Globus pallidus (tissue), 1 donor: ENCODE measurements around the gene ANKRD40.

Experiments
- DNase-seq: peaks from one replicate; pipeline ENCODE4 v3.0.0-alpha.2; 2015; ENCODE audit warnings: low spot score

ANKRD40 gene

DNA sequence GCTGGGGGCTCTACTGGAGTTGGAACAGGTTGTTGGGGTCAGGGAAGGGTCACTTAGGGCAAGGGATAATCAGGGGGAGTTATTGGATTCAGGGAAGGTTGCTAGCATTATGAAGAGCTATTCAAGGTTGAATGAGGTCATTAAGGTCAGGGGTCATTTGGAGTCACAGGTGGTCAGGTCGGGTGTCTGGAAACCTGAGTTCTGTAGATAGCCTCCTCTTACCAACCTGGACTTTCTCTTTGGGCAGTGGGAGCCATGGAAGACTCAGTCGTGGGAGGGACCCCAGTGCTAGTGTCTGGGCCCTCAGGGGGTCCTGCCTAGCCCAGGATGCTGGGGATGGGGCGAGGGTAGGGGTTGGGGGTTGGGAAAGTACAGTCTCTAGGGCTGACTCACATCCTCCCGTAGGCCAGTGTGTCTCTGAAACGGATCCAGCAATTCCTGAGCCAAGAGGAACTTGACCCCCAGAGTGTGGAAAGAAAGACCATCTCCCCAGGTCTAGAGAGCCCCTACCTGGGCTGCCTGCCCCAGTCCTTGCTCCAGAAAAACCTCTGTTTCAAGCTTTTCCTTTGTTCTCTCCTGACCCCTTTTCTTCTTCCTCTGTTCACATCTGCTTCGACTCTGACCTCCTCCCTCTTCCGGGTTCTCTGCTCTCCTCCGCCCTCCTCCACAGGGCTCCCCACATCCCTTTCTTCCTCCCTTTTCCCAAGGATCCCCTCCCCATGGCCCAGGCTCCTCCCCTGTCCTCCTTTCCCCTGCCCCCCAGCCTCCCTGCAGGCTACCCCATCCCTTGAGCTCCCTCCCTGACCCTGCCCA lies 39.5 kb downstream of the ANKRD40 start:
- DNase-seq, result no peak

- DNase-seq, result no peak
These were observed 40.3 kb downstream of the ANKRD40 start for GRCh38 chr17:50667259-50668024.

DNA sequence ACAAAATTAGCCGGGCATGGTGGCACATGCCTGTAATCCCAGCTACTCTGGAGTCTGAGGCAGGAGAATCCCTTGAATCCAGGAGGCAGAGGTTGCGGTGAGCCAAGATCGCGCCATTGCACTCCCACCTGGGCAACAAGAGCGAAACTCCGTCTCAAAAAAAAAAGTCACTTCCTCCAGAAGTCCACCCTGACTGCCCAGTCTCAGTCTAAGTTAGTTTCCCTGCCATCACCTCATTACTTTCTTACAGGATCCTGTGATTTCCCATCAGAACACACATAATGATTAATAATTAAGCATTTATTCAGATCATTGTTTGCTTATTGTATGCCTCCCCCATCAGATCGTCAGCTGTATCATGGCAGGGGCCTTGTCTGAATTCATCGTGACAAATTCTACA lies 41.4 kb downstream of the ANKRD40 start:
- no peak for DNase-seq

GRCh38 chr17:50665838-50666237 lies 41.9 kb downstream of the ANKRD40 start:
- DNase-seq, result no peak

DNA sequence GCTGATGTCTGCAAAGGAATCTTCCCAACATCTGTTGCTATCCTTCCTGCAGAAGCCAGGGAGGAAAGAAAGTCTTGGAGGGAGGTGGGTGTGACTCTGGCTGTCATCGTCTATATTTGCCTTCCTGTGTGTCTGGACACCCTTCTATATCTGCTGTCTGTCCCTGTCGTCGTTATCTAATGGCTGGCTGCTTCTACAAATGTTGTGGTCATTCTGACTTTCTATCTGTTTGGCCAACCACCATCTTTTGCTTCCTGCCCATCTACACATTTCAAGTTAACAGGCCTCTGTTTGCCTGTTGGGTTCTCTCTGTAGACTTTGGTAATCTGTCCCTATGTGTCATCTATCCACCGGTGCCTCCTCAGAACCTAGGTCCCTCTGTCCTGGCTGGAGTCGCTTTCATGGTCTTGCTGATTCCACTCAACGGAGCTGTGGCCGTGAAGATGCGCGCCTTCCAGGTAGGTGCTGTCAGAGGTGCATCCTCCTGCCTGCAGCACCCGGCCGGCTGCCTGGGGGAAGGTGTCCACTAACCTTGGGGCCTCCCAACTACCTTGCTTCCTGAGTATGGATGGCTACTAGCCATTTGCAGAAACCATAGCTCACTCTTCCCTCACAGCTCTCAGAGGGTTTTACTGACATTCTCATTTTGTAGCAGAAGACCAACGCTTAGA lies 42.8 kb downstream of the ANKRD40 start:
- no peak for DNase-seq

DNA sequence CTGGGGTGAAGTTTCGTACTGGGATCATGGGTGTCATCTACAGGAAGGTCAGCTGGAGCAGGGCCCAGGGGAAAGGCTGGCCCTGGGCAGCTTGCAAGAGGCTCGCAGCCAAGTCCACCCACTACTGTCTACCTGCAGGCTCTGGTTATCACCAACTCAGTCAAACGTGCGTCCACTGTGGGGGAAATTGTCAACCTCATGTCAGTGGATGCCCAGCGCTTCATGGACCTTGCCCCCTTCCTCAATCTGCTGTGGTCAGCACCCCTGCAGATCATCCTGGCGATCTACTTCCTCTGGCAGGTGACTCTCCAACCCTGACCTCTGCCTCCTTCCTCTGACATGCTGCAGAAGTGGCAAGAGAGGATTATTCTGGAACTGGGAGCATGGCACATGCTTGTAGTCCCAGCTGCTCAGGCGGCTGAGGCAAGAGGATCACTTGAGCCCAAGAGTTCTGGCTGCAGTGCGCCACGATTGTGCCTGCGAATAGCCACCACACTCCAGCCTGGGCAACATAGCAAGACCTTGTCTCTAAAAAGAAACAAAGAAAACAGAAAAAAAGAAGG lies 43.8 kb downstream of the ANKRD40 start:
- no peak for DNase-seq

- DNase-seq, result no peak
These were observed 45.0 kb downstream of the ANKRD40 start for GRCh38 chr17:50662632-50663225.

- no peak for DNase-seq
These were observed 45.8 kb downstream of the ANKRD40 start for GRCh38 chr17:50661795-50662391.

DNA sequence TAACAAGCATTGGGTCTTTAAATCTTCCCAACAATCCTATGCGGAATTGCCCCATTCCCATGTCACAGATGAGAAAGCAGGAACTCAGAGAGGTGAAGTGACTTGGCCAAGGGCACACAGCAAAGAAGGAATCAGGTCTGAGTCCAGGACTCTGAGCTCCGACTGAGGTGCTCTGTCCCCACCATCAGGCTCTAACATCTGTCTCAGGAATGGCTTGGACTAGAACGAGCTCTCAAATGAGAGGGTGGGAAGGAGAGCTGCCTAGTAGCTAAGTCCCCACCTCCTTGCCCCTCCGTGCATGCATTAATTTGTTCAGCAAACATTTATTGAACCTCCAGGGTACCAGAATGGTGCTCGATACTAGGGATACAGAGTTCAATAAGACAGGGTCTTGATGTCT lies 46.4 kb downstream of the ANKRD40 start:
- no peak for DNase-seq

- DNase-seq, result no peak
These were observed 46.8 kb downstream of the ANKRD40 start for GRCh38 chr17:50660887-50661345.

DNA sequence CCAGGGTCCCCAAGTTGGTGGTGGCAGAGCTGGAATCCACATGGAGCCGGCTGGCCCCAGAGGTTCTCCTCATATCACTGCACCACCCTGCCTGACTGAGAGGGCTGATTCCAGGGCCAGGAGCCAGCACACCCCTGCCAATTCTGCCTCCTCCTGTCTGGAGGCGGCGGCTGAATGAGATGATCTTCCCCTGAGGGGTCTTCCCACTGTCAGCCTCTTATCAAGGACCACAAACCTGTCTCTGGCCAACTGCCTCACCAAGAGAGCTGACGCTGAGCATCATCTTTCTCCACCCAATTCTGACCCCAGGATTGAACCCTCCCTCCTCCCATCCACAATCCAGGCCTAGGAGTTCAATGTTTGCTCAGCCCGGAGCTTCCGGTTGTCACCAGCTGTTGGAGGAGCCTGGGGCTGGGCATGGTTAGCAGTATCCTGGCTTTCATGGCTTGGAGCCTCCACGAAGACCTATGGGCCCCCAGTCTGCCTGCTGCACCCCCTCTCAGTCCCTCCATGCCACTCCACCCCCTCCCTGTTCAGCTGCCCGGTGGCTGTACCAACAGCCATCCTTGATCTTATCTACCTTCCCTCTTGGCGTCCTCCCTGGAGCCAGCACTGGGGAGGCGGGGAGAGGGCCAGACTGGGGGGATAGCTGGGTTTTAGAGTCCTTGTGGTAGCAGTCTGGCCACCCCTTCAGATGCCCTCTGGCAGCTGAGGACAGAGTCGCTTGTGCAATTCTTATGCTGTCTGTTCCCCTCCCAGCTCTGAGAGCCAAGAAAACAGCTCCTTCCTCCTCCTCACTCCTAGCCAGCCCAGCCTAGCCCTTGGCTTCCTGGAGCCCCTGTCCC lies 47.5 kb downstream of the ANKRD40 start:
- no peak for DNase-seq

- no peak for DNase-seq
These were observed 48.5 kb downstream of the ANKRD40 start for GRCh38 chr17:50659179-50659578.

- DNase-seq, result no peak
These were observed 49.1 kb downstream of the ANKRD40 start for GRCh38 chr17:50658616-50659015.

- no peak for DNase-seq
These were observed 50.1 kb downstream of the ANKRD40 start for GRCh38 chr17:50657627-50658026.

GRCh38 chr17:50657054-50657453 lies 50.7 kb downstream of the ANKRD40 start:
- no peak for DNase-seq

- no peak for DNase-seq
These were observed 51.2 kb downstream of the ANKRD40 start for GRCh38 chr17:50656509-50656908.

- DNase-seq, result no peak
These were observed 54.0 kb downstream of the ANKRD40 start for GRCh38 chr17:50653738-50654137.

GRCh38 chr17:50651661-50652060 lies 56.1 kb downstream of the ANKRD40 start:
- no peak for DNase-seq

DNA sequence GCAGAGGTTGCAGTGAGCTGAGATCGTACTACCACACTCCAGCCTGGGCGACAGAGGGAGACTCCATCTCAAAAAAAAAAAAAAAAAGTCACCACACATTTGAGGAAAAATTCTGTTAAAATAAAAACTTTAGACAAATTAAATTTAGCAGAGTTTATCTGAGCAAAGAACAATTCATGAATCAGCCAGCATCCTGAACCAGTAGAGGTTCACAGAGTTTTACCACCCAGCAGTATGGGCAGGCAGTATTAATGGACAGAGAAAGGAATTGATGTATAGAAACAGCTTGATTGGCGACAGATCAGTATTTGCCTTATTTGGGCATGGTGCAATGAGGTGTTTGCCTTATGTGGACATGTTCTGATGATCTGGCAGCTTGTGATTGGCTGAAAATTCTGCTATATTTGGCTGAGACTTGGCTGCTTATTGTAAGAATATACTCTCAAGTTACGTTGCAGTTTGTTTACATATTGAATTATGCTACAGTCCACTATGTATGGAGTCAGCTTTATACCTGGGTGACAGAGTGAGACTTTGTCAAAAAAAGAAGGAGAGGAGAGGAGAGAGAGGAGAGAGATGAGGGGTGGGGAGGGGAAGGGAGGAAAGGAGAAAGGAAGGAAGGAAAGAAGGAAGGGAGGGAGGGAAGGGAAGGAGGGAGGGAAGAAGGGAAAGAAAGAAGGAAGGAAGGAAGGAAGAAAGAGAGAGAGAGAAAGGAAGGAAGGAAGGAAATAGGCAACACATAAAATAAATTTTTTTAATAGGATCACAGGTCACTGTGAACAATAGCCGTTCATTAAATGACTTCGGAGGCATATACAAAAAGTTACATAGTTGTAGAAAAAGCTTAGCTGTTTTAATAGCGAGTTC lies 58.4 kb downstream of the ANKRD40 start:
- no peak for DNase-seq

- no peak for DNase-seq
These were observed 60.5 kb downstream of the ANKRD40 start for GRCh38 chr17:50647187-50647586.
